HEK293 (cell line): ENCODE data around the gene BRCA2.

Experiments
- CTCF ChIA-PET: fragments of 350-600 bp; formaldehyde crosslinking; extraction: SDS; loops from one replicate; lab custom pipeline; 2021; ENCODE audit warnings: antibody characterized with exemption; lab: Yijun Ruan, JAX
- POLR2A ChIA-PET: fragments of 300-600 bp; formaldehyde crosslinking; extraction: SDS; loops from one replicate; lab custom pipeline; 2020; ENCODE audit warnings: antibody characterized with exemption, inconsistent platforms; lab: Yijun Ruan, JAX
- H3K27ac ChIP-seq: fragments of 200-500 bp; sonication (Bioruptor generic); 2 replicates; pipeline ENCODE4 v1.5.1; 2014; ENCODE audit warnings: low read depth, low read length, control low read depth, inconsistent platforms; ENCODE audit errors: extremely low read depth
- H3K36me3 ChIP-seq, 2 experiments: fragments of 200-500 bp in 1 of 2; sonication (Bioruptor generic) in 1 of 2; 1 replicate in 1 of 2; 2 replicates in 1 of 2; pipeline ENCODE4 v1.5.1; 2014 to 2017; ENCODE audit warnings: inconsistent platforms in 2 of 2, low read length in 2 of 2; ENCODE audit not compliant: control insufficient read depth in 2 of 2, insufficient read depth in 1 of 2
- H3K4me1 ChIP-seq: fragments of 200-500 bp; sonication (Bioruptor generic); 2 replicates; pipeline ENCODE4 v1.5.1; 2014; ENCODE audit warnings: mild to moderate bottlenecking, low read length, inconsistent platforms; ENCODE audit not compliant: control insufficient read depth, insufficient read depth
- H3K4me3 ChIP-seq: 2 replicates; pipeline ENCODE4 v1.5.1; 2011; ENCODE audit warnings: low read depth, mild to moderate bottlenecking, control low read depth, low read length, moderate library complexity
- H3K9me3 ChIP-seq: fragments of 200-500 bp; sonication (Bioruptor generic); 2 replicates; pipeline ENCODE4 v1.5.1; 2014; ENCODE audit warnings: low read depth, low read length, inconsistent platforms; ENCODE audit not compliant: control insufficient read depth, insufficient read depth
- BCL11A ChIP-seq: fragments of 450-650 bp; formaldehyde crosslinking; IDR thresholded peaks from 2 replicates; pipeline ENCODE4 v1.5.1; 2016; ENCODE audit warnings: low read depth, missing biosample characterization, missing genetic modification characterization
- GFI1B ChIP-seq: fragments of 450-650 bp; formaldehyde crosslinking; IDR thresholded peaks from 2 replicates; pipeline ENCODE4 v1.5.1; 2016; ENCODE audit warnings: missing biosample characterization, missing genetic modification characterization
- GLIS2 ChIP-seq: fragments of 450-650 bp; formaldehyde crosslinking; IDR thresholded peaks from 2 replicates; pipeline ENCODE4 v1.5.1; 2016; ENCODE audit warnings: missing biosample characterization, missing genetic modification characterization
- MZF1 ChIP-seq: fragments of 450-650 bp; formaldehyde crosslinking; IDR thresholded peaks from 2 replicates; pipeline ENCODE4 v1.5.1; 2017; ENCODE audit warnings: missing biosample characterization, missing genetic modification characterization, borderline replicate concordance
- SP3 ChIP-seq: fragments of 450-650 bp; formaldehyde crosslinking; IDR thresholded peaks from 2 replicates; pipeline ENCODE4 v1.5.1; 2016; ENCODE audit warnings: missing biosample characterization, missing genetic modification characterization
- ZBTB20 ChIP-seq: fragments of 450-650 bp; formaldehyde crosslinking; IDR thresholded peaks from 2 replicates; pipeline ENCODE4 v1.5.1; 2016; ENCODE audit warnings: missing biosample characterization, missing genetic modification characterization
- ZEB2 ChIP-seq: fragments of 450-650 bp; formaldehyde crosslinking; IDR thresholded peaks from 2 replicates; pipeline ENCODE4 v1.5.1; 2016; ENCODE audit warnings: missing biosample characterization, missing genetic modification characterization
- ZFP41 ChIP-seq: fragments of 450-650 bp; formaldehyde crosslinking; IDR thresholded peaks from 2 replicates; pipeline ENCODE4 v1.5.1; 2016; ENCODE audit warnings: missing biosample characterization, missing genetic modification characterization, borderline replicate concordance
- ZIC2 ChIP-seq: fragments of 450-650 bp; formaldehyde crosslinking; IDR thresholded peaks from 2 replicates; pipeline ENCODE4 v1.5.1; 2016; ENCODE audit warnings: missing biosample characterization, missing genetic modification characterization
- ZNF10 ChIP-seq: fragments of 450-650 bp; formaldehyde crosslinking; IDR thresholded peaks from 2 replicates; pipeline ENCODE4 v1.5.1; 2017; ENCODE audit warnings: missing biosample characterization, missing genetic modification characterization
- ZNF19 ChIP-seq: fragments of 450-650 bp; formaldehyde crosslinking; IDR thresholded peaks from 2 replicates; pipeline ENCODE4; 2016; ENCODE audit warnings: missing biosample characterization, missing genetic modification characterization, low read depth
- ZNF223 ChIP-seq: fragments of 450-650 bp; formaldehyde crosslinking; IDR thresholded peaks from 2 replicates; pipeline ENCODE4 v1.5.1; 2016; ENCODE audit warnings: missing biosample characterization, missing genetic modification characterization
- ZNF24 ChIP-seq: fragments of 450-650 bp; formaldehyde crosslinking; IDR thresholded peaks from 2 replicates; pipeline ENCODE4 v1.5.1; 2016; ENCODE audit warnings: missing biosample characterization, missing genetic modification characterization
- ZNF248 ChIP-seq: fragments of 450-650 bp; formaldehyde crosslinking; IDR thresholded peaks from 2 replicates; pipeline ENCODE4 v1.5.1; 2017; ENCODE audit warnings: missing biosample characterization, missing genetic modification characterization
- ZNF354C ChIP-seq: fragments of 450-650 bp; formaldehyde crosslinking; IDR thresholded peaks from 2 replicates; pipeline ENCODE4 v1.5.1; 2016; ENCODE audit warnings: missing biosample characterization, missing genetic modification characterization, low read depth, borderline replicate concordance
- ZNF366 ChIP-seq: fragments of 450-650 bp; formaldehyde crosslinking; conservative IDR thresholded peaks from 2 replicates; pipeline ENCODE4 v1.5.1; 2016; ENCODE audit warnings: missing biosample characterization, missing genetic modification characterization
- ZNF433 ChIP-seq: fragments of 450-650 bp; formaldehyde crosslinking; IDR thresholded peaks from 2 replicates; pipeline ENCODE4 v1.5.1; 2016; ENCODE audit warnings: missing biosample characterization, missing genetic modification characterization, low read depth
- ZNF510 ChIP-seq: fragments of 450-650 bp; formaldehyde crosslinking; IDR thresholded peaks from 2 replicates; pipeline ENCODE4 v1.5.1; 2018; ENCODE audit warnings: mild to moderate bottlenecking, missing genetic modification characterization, missing biosample characterization; ENCODE audit not compliant: insufficient replicate concordance
- ZNF530 ChIP-seq: fragments of 450-650 bp; formaldehyde crosslinking; IDR thresholded peaks from 2 replicates; pipeline ENCODE4 v1.5.1; 2016; ENCODE audit warnings: low read depth, missing biosample characterization, missing genetic modification characterization
- ZNF623 ChIP-seq: fragments of 450-650 bp; formaldehyde crosslinking; IDR thresholded peaks from 2 replicates; pipeline ENCODE4 v1.5.1; 2016; ENCODE audit warnings: missing biosample characterization, missing genetic modification characterization
- ZNF660 ChIP-seq: fragments of 450-650 bp; IDR thresholded peaks from 2 replicates; pipeline ENCODE4 v1.5.1; 2018; ENCODE audit warnings: missing biosample characterization, mild to moderate bottlenecking, missing genetic modification characterization
- ZNF701 ChIP-seq: fragments of 450-650 bp; formaldehyde crosslinking; IDR thresholded peaks from 2 replicates; pipeline ENCODE4 v1.5.1; 2016; ENCODE audit warnings: missing biosample characterization, missing genetic modification characterization
- ZSCAN23 ChIP-seq: fragments of 450-650 bp; formaldehyde crosslinking; IDR thresholded peaks from 2 replicates; pipeline ENCODE4 v1.5.1; 2016; ENCODE audit warnings: missing biosample characterization, missing genetic modification characterization
- ZSCAN30 ChIP-seq: fragments of 450-650 bp; IDR thresholded peaks from 2 replicates; pipeline ENCODE4 v1.5.1; 2018; ENCODE audit warnings: missing biosample characterization, mild to moderate bottlenecking, missing genetic modification characterization, moderate library complexity
- TF ChIP-seq, protein P1 (sequence below): fragments of 450-650 bp; formaldehyde crosslinking; IDR thresholded peaks from 2 replicates; pipeline ENCODE4 v1.5.1; 2017; ENCODE audit warnings: missing biosample characterization, missing genetic modification characterization
- TF ChIP-seq, protein P2 (sequence below): fragments of 450-650 bp; IDR thresholded peaks from 2 replicates; pipeline ENCODE4 v1.5.1; 2018; ENCODE audit warnings: missing biosample characterization, missing genetic modification characterization
- TF ChIP-seq, protein P3 (sequence below): fragments of 450-650 bp; formaldehyde crosslinking; conservative IDR thresholded peaks from 2 replicates; pipeline ENCODE4 v1.5.1; 2016; ENCODE audit warnings: low read depth, missing biosample characterization, missing genetic modification characterization
- TF ChIP-seq, protein P4 (sequence below): fragments of 450-650 bp; formaldehyde crosslinking; IDR thresholded peaks from 2 replicates; pipeline ENCODE4 v1.5.1; 2016; ENCODE audit warnings: missing biosample characterization, missing genetic modification characterization

BRCA2 gene

GRCh38 chr13:32446773-32447465 lies 131.6 kb downstream of the BRCA2 start:
- no peak for TF ChIP-seq ZIC2 (tag by site-specific recombination)
- TF ChIP-seq ZSCAN23 (tag by site-specific recombination) = no peak
- no peak for TF ChIP-seq ZNF530 (tag by site-specific recombination)
- TF ChIP-seq ZNF223 = no peak
- TF ChIP-seq ZNF24 (tag by site-specific recombination) = no peak
- no peak for TF ChIP-seq GFI1B (tag by site-specific recombination)
- TF ChIP-seq ZSCAN30 (tag by site-specific recombination) = no peak
- TF ChIP-seq SP3 (tag by site-specific recombination) = no peak
- no peak for TF ChIP-seq ZNF366
- no peak for TF ChIP-seq ZNF10
- no peak for TF ChIP-seq ZNF660
- TF ChIP-seq, protein P1, sequence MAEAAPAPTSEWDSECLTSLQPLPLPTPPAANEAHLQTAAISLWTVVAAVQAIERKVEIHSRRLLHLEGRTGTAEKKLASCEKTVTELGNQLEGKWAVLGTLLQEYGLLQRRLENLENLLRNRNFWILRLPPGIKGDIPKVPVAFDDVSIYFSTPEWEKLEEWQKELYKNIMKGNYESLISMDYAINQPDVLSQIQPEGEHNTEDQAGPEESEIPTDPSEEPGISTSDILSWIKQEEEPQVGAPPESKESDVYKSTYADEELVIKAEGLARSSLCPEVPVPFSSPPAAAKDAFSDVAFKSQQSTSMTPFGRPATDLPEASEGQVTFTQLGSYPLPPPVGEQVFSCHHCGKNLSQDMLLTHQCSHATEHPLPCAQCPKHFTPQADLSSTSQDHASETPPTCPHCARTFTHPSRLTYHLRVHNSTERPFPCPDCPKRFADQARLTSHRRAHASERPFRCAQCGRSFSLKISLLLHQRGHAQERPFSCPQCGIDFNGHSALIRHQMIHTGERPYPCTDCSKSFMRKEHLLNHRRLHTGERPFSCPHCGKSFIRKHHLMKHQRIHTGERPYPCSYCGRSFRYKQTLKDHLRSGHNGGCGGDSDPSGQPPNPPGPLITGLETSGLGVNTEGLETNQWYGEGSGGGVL (tag by site-specific recombination) = no peak
- TF ChIP-seq GLIS2 = no peak
- TF ChIP-seq MZF1 (tag by site-specific recombination) = no peak
- TF ChIP-seq, protein P2, sequence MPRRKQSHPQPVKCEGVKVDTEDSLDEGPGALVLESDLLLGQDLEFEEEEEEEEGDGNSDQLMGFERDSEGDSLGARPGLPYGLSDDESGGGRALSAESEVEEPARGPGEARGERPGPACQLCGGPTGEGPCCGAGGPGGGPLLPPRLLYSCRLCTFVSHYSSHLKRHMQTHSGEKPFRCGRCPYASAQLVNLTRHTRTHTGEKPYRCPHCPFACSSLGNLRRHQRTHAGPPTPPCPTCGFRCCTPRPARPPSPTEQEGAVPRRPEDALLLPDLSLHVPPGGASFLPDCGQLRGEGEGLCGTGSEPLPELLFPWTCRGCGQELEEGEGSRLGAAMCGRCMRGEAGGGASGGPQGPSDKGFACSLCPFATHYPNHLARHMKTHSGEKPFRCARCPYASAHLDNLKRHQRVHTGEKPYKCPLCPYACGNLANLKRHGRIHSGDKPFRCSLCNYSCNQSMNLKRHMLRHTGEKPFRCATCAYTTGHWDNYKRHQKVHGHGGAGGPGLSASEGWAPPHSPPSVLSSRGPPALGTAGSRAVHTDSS (tag by site-specific recombination) = no peak
- no peak for TF ChIP-seq ZEB2 (tag by site-specific recombination)
- TF ChIP-seq, protein P3, sequence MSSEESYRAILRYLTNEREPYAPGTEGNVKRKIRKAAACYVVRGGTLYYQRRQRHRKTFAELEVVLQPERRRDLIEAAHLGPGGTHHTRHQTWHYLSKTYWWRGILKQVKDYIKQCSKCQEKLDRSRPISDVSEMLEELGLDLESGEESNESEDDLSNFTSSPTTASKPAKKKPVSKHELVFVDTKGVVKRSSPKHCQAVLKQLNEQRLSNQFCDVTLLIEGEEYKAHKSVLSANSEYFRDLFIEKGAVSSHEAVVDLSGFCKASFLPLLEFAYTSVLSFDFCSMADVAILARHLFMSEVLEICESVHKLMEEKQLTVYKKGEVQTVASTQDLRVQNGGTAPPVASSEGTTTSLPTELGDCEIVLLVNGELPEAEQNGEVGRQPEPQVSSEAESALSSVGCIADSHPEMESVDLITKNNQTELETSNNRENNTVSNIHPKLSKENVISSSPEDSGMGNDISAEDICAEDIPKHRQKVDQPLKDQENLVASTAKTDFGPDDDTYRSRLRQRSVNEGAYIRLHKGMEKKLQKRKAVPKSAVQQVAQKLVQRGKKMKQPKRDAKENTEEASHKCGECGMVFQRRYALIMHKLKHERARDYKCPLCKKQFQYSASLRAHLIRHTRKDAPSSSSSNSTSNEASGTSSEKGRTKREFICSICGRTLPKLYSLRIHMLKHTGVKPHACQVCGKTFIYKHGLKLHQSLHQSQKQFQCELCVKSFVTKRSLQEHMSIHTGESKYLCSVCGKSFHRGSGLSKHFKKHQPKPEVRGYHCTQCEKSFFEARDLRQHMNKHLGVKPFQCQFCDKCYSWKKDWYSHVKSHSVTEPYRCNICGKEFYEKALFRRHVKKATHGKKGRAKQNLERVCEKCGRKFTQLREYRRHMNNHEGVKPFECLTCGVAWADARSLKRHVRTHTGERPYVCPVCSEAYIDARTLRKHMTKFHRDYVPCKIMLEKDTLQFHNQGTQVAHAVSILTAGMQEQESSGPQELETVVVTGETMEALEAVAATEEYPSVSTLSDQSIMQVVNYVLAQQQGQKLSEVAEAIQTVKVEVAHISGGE (tag by site-specific recombination) = no peak
- ChIA-PET CTCF (no interaction called here), POLR2A (no interaction called here)
- Histone ChIP-seq H3K4me3 (no peak overlapping the region), H3K27ac (no peak overlapping the region), H3K4me1 (no peaks in the 10 kb centered on the region), H3K9me3 (no peaks in the 10 kb centered on the region), H3K36me3 (peaks cover 0 to 9% of the 10 kb centered on the region in 2 experiments; a peak in 2 of 3 replicates)

DNA sequence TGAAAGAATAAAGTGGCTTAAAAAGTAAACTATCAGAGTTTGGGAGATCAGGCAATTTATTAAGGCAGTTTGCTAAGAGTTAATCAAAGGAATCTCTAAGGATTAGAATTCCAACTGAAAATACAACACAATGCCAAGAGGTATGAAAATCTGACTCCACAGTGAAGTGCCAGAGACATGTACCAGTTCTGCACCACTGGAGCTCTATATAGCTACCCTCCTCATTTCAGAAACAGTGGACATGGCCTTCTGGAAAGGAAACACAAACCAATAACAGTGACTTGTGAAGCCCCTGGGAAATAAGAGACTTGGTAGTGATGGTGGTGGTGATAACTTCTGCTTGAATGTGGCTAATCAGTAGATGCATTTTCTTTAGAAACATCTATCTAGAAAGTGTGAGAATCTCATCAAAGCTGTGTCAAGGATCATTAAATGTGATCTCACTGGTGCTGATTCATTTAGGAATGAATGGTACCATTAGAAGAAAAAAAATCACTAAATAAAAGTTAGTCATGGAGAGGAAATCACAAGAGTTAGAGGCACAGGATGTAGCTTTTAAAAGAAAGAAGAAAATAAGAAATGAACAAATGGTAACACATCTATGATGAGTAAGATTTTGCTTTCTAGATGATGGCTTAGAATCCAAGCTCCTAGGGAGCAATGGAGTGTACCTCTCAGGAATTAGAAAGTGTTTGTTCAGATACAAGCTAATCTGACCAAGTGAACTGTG lies 132.8 kb downstream of the BRCA2 start:
- Histone ChIP-seq H3K4me1 (no peaks in the 10 kb centered on the region), H3K36me3 (peaks cover 0 to 9% of the 10 kb centered on the region in 2 experiments; a peak in 2 of 3 replicates), H3K27ac (no peak overlapping the region), H3K4me3 (no peak overlapping the region), H3K9me3 (no peaks in the 10 kb centered on the region)
- CTCF ChIA-PET = interaction anchor here (0.6 to 1.1 kb wide), 4 partner anchors 57 to 354 kb away, joined by 3 to 4 read pairs (median 4); no protein-coding TSS in a partner anchor
- POLR2A ChIA-PET = no interaction called here
- TF ChIP-seq ZNF19 (tag by site-specific recombination) = no peak
- TF ChIP-seq, protein P4, sequence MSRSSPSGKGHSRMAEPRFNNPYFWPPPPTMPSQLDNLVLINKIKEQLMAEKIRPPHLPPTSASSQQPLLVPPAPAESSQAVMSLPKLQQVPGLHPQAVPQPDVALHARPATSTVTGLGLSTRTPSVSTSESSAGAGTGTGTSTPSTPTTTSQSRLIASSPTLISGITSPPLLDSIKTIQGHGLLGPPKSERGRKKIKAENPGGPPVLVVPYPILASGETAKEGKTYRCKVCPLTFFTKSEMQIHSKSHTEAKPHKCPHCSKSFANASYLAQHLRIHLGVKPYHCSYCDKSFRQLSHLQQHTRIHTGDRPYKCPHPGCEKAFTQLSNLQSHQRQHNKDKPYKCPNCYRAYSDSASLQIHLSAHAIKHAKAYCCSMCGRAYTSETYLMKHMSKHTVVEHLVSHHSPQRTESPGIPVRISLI = no peak
- no peak for TF ChIP-seq ZSCAN23 (tag by site-specific recombination)
- TF ChIP-seq ZFP41 (tag by site-specific recombination) = no peak
- no peak for TF ChIP-seq ZNF248 (tag by site-specific recombination)
- TF ChIP-seq ZNF510 = no peak
- no peak for TF ChIP-seq BCL11A (tag by site-specific recombination)
- TF ChIP-seq ZBTB20 = no peak
- no peak for TF ChIP-seq ZNF433 (tag by site-specific recombination)
- TF ChIP-seq ZNF701 = no peak
- TF ChIP-seq ZNF623 (tag by site-specific recombination) = no peak
- TF ChIP-seq ZNF660 = no peak
- no peak for TF ChIP-seq ZNF354C (tag by site-specific recombination)
